ENCODE measurements around the gene MRGPRX4.

MRGPRX4 gene

GRCh38 chr11:18137186-18137800 lies 35.3 kb upstream of the MRGPRX4 start:
- Histone ChIP-seq H3K79me2 (ENCODE audit: insufficient read depth, low read length) (no peaks in the 10 kb centered on the region), H3K4me1 (ENCODE audit: insufficient read depth, low read length, severe bottlenecking) (no peaks in the 10 kb centered on the region), H3K27me3 (ENCODE audit: insufficient read depth, low read length) (no peaks in the 10 kb centered on the region), H3K27ac (ENCODE audit: low read depth, low read length, poor library complexity, severe bottlenecking) (no peak overlapping the region), H3K9ac (ENCODE audit: low read length) (no peak overlapping the region), H3K9me2 (ENCODE audit: low read depth, low read length) (no peaks in the 10 kb centered on the region), H3K36me3 (ENCODE audit: insufficient read depth, low read length) (no peaks in the 10 kb centered on the region), H4K20me1 (ENCODE audit: insufficient read depth, low read length) (no peaks in the 10 kb centered on the region), H3K4me3 (ENCODE audit: low read depth, low read length, poor library complexity, severe bottlenecking) (no peak overlapping the region), H3K9me3 (ENCODE audit: low read length) (no peaks in the 10 kb centered on the region), H2AFZ (ENCODE audit: low read length) (no peak overlapping the region), H3F3A (ENCODE audit: insufficient read depth, low read length) (no peaks in the 10 kb centered on the region), H3K4me2 (ENCODE audit: low read length) (no peak overlapping the region)
- TF ChIP-seq CTCF (IDR thresholded peaks at IDR 0.05; ENCODE audit: low read length): no peak
- no peak for TF ChIP-seq EZH2 (IDR thresholded peaks at IDR 0.05; ENCODE audit: borderline replicate concordance, low read length)

- no peaks in the 10 kb centered on the region for H3K4me1 ChIP-seq (ENCODE audit: insufficient read depth, low read length, severe bottlenecking)
- H3K4me3 ChIP-seq (ENCODE audit: low read depth, low read length, poor library complexity, severe bottlenecking): no peak overlapping the region
- H3F3A ChIP-seq (ENCODE audit: insufficient read depth, low read length): no peaks in the 10 kb centered on the region
- H3K27me3 ChIP-seq (ENCODE audit: insufficient read depth, low read length): no peaks in the 10 kb centered on the region
- no peak overlapping the region for H3K9ac ChIP-seq (ENCODE audit: low read length)
- no peaks in the 10 kb centered on the region for H4K20me1 ChIP-seq (ENCODE audit: insufficient read depth, low read length)
- H3K36me3 ChIP-seq (ENCODE audit: insufficient read depth, low read length): no peaks in the 10 kb centered on the region
- H3K27ac ChIP-seq (ENCODE audit: low read depth, low read length, poor library complexity, severe bottlenecking): no peak overlapping the region
- H3K9me2 ChIP-seq (ENCODE audit: low read depth, low read length): no peaks in the 10 kb centered on the region
- TF ChIP-seq EZH2 (IDR thresholded peaks at IDR 0.05; ENCODE audit: borderline replicate concordance, low read length): no peak
- no peak for TF ChIP-seq CTCF (IDR thresholded peaks at IDR 0.05; ENCODE audit: low read length)
- H2AFZ ChIP-seq (ENCODE audit: low read length): no peak overlapping the region
- H3K4me2 ChIP-seq (ENCODE audit: low read length): no peak overlapping the region
- no peaks in the 10 kb centered on the region for H3K9me3 ChIP-seq (ENCODE audit: low read length)
- H3K79me2 ChIP-seq (ENCODE audit: insufficient read depth, low read length): no peaks in the 10 kb centered on the region
Measured at GRCh38 chr11:18140145-18140544, 32.5 kb upstream of the MRGPRX4 start.

GRCh38 chr11:18144243-18144642 lies 28.4 kb upstream of the MRGPRX4 start:
- no peak overlapping the region for H2AFZ ChIP-seq (ENCODE audit: low read length)
- no peaks in the 10 kb centered on the region for H4K20me1 ChIP-seq (ENCODE audit: insufficient read depth, low read length)
- no peaks in the 10 kb centered on the region; the same call in 1 of the 2 replicates for H3K27me3 ChIP-seq (ENCODE audit: insufficient read depth, low read length)
- TF ChIP-seq EZH2 (IDR thresholded peaks at IDR 0.05; ENCODE audit: borderline replicate concordance, low read length): no peak
- no peak for TF ChIP-seq CTCF (IDR thresholded peaks at IDR 0.05; ENCODE audit: low read length)
- H3F3A ChIP-seq (ENCODE audit: insufficient read depth, low read length): no peaks in the 10 kb centered on the region
- no peaks in the 10 kb centered on the region for H3K9me3 ChIP-seq (ENCODE audit: low read length)
- no peaks in the 10 kb centered on the region for H3K79me2 ChIP-seq (ENCODE audit: insufficient read depth, low read length)
- H3K4me2 ChIP-seq (ENCODE audit: low read length): no peak overlapping the region
- no peak overlapping the region for H3K9ac ChIP-seq (ENCODE audit: low read length)
- no peaks in the 10 kb centered on the region for H3K9me2 ChIP-seq (ENCODE audit: low read depth, low read length)
- H3K4me1 ChIP-seq (ENCODE audit: insufficient read depth, low read length, severe bottlenecking): no peaks in the 10 kb centered on the region
- no peak overlapping the region for H3K27ac ChIP-seq (ENCODE audit: low read depth, low read length, poor library complexity, severe bottlenecking)
- H3K4me3 ChIP-seq (ENCODE audit: low read depth, low read length, poor library complexity, severe bottlenecking): no peak overlapping the region
- no peaks in the 10 kb centered on the region for H3K36me3 ChIP-seq (ENCODE audit: insufficient read depth, low read length)

All from OCI-LY1 (cell line).